IMR-90 (cell line): Measurements from ENCODE around the gene POLA2. TPM values are rescaled to one million over a fixed set of nuclear protein-coding genes. Genes with fewer than 3 reads are reported as not detected.
A peak's percentile ranks its signal among the peaks of the same experiment; 100 is the strongest.

Experiments used
- ATAC-seq: fragments of 200-7000 bp; cut with Tn5 transposase; 2 replicates; pipeline ENCODE4 v1.9.1; 2020; ENCODE audit warnings: low read depth, mild to moderate bottlenecking, moderate library complexity
- BruUV-seq: library from RNA; stranded (reverse); fragments of 400-500 nt; replicated peaks from 2 replicates; lab custom pipeline; 2021; lab: Mats Ljungman, UMichigan
- CTCF ChIA-PET: fragments of 300-600 bp; formaldehyde crosslinking; extraction: SDS; loops from one replicate; lab custom pipeline; 2021; ENCODE audit warnings: antibody characterized with exemption; lab: Yijun Ruan, JAX
- POLR2A ChIA-PET: fragments of 300-600 bp; sonication (Branson Sonifier 250); formaldehyde crosslinking; loops from one replicate; lab custom pipeline; 2022; ENCODE audit warnings: antibody characterized with exemption; ENCODE audit not compliant: unreplicated experiment; lab: Charles Lee
- DNase-seq: peaks from one replicate; pipeline ENCODE4 v3.0.0; 2013
- H2AFZ ChIP-seq: replicated peaks from 2 replicates; pipeline ENCODE3; 2013; ENCODE audit warnings: low read length, mild to moderate bottlenecking; ENCODE audit not compliant: poor library complexity
- H2AK5ac ChIP-seq: 2 replicates; pipeline ENCODE4 v1.6.1; 2013; ENCODE audit warnings: low read depth, low read length, inconsistent platforms
- H2AK9ac ChIP-seq: replicated peaks from 2 replicates; pipeline ENCODE3; 2013; ENCODE audit warnings: mild to moderate bottlenecking, low read depth, low read length, moderate library complexity; ENCODE audit not compliant: poor library complexity
- H2BK120ac ChIP-seq: 2 replicates; pipeline ENCODE4 v1.6.1; 2013; ENCODE audit warnings: low read depth, low read length, inconsistent platforms
- H2BK15ac ChIP-seq: 3 replicates; pipeline ENCODE4 v1.6.1; 2013; ENCODE audit warnings: low read depth, low read length, inconsistent platforms
- H2BK20ac ChIP-seq: 2 replicates; pipeline ENCODE4 v1.6.1; 2013; ENCODE audit warnings: low read depth, mild to moderate bottlenecking, inconsistent platforms, low read length, moderate library complexity
- H2BK5ac ChIP-seq: 2 replicates; pipeline ENCODE4 v1.6.1; 2013; ENCODE audit warnings: mild to moderate bottlenecking, low read depth, low read length, inconsistent platforms; ENCODE audit not compliant: poor library complexity, severe bottlenecking
- H3K14ac ChIP-seq: replicated peaks from 2 replicates; pipeline ENCODE4 v1.6.1; 2013; ENCODE audit warnings: low read depth, low read length, inconsistent platforms
- H3K18ac ChIP-seq: 2 replicates; pipeline ENCODE4 v1.6.1; 2013; ENCODE audit warnings: low read depth, low read length, control low read depth
- H3K23ac ChIP-seq: 2 replicates; pipeline ENCODE4 v1.6.1; 2013; ENCODE audit warnings: low read depth, low read length, inconsistent platforms
- H3K27ac ChIP-seq: 2 replicates; pipeline ENCODE4 v1.5.1; 2013; ENCODE audit warnings: mild to moderate bottlenecking, control low read depth, low read length; ENCODE audit not compliant: insufficient read depth
- H3K27me3 ChIP-seq: 2 replicates; pipeline ENCODE4 v1.6.1; 2013; ENCODE audit warnings: low read length; ENCODE audit not compliant: control insufficient read depth, insufficient read depth
- H3K36me3 ChIP-seq: 2 replicates; pipeline ENCODE4 v1.6.1; 2013; ENCODE audit warnings: low read length, mixed read lengths; ENCODE audit not compliant: control insufficient read depth, insufficient read depth
- H3K4ac ChIP-seq: 2 replicates; pipeline ENCODE4 v1.6.1; 2013; ENCODE audit warnings: low read depth, low read length, inconsistent platforms
- H3K4me1 ChIP-seq: 2 replicates; pipeline ENCODE4 v1.6.1; 2013; ENCODE audit warnings: low read length, mixed read lengths; ENCODE audit not compliant: control insufficient read depth, insufficient read depth
- H3K4me2 ChIP-seq: 2 replicates; pipeline ENCODE4 v1.6.1; 2013; ENCODE audit warnings: low read depth, mild to moderate bottlenecking, control low read depth, low read length, moderate library complexity
- H3K4me3 ChIP-seq: 2 replicates; pipeline ENCODE4 v1.5.1; 2013; ENCODE audit warnings: low read depth, mild to moderate bottlenecking, control low read depth, low read length, moderate library complexity; ENCODE audit not compliant: insufficient read depth
- H3K56ac ChIP-seq: 2 replicates; pipeline ENCODE4 v1.6.1; 2013; ENCODE audit warnings: low read length, inconsistent platforms; ENCODE audit not compliant: insufficient read depth; ENCODE audit errors: extremely low read depth
- H3K79me1 ChIP-seq, 2 experiments: 2 replicates each; pipeline ENCODE4 v1.6.1; 2013; ENCODE audit warnings: low read length in 2 of 2, inconsistent platforms in 1 of 2, low read depth in 1 of 2
- H3K9ac ChIP-seq: 2 replicates; pipeline ENCODE4 v1.6.1; 2013; ENCODE audit warnings: low read depth, low read length, control low read depth
- H3K9me1 ChIP-seq: 2 replicates; pipeline ENCODE4 v1.6.1; 2013; ENCODE audit warnings: low read length, inconsistent platforms; ENCODE audit not compliant: insufficient read depth
- H3K9me3 ChIP-seq: 2 replicates; pipeline ENCODE4 v1.6.1; 2013; ENCODE audit warnings: low read length; ENCODE audit not compliant: control insufficient read depth, insufficient read depth
- H4K20me1 ChIP-seq: 2 replicates; pipeline ENCODE4 v1.6.1; 2013; ENCODE audit warnings: low read length, inconsistent platforms; ENCODE audit not compliant: insufficient read depth
- H4K5ac ChIP-seq: 2 replicates; pipeline ENCODE4 v1.6.1; 2013; ENCODE audit warnings: mild to moderate bottlenecking, low read depth, low read length, control low read depth
- H4K8ac ChIP-seq, 2 experiments: 2 replicates each; pipeline ENCODE4 v1.6.1; 2013; ENCODE audit warnings: low read depth in 2 of 2, low read length in 2 of 2, control low read depth in 1 of 2, inconsistent platforms in 1 of 2
- H4K91ac ChIP-seq: 2 replicates; pipeline ENCODE4 v1.6.1; 2013; ENCODE audit warnings: low read depth, low read length, inconsistent platforms; ENCODE audit not compliant: insufficient read depth
- BHLHE40 ChIP-seq: fragments of 150-350 bp; IDR thresholded peaks from 2 replicates; pipeline ENCODE4 v1.6.1; 2016; ENCODE audit warnings: mild to moderate bottlenecking, low read depth, low read length
- CEBPB ChIP-seq: IDR thresholded peaks from 2 replicates; pipeline ENCODE4 v1.6.1; 2012; ENCODE audit warnings: low read depth, low read length, improper control_type of control experiment
- CHD1 ChIP-seq: IDR thresholded peaks from 2 replicates; pipeline ENCODE4 v1.6.1; 2012; ENCODE audit warnings: low read depth, low read length, improper control_type of control experiment
- MAFK ChIP-seq: IDR thresholded peaks from 2 replicates; pipeline ENCODE4 v1.6.1; 2012; ENCODE audit warnings: low read depth, low read length, improper control_type of control experiment
- MAZ ChIP-seq: IDR thresholded peaks from 2 replicates; pipeline ENCODE4 v1.6.1; 2012; ENCODE audit warnings: low read depth, mild to moderate bottlenecking, low read length, improper control_type of control experiment, moderate library complexity, borderline replicate concordance
- MXI1 ChIP-seq: IDR thresholded peaks from 2 replicates; pipeline ENCODE4 v1.6.1; 2012; ENCODE audit warnings: low read depth, mild to moderate bottlenecking, low read length, moderate library complexity, borderline replicate concordance
- NFE2L2 ChIP-seq: fragments of 150-350 bp; IDR thresholded peaks from 2 replicates; pipeline ENCODE4 v1.6.1; 2016; ENCODE audit warnings: low read depth, mild to moderate bottlenecking, low read length
- POLR2A ChIP-seq: IDR thresholded peaks from 2 replicates; pipeline ENCODE4 v1.6.1; 2012; ENCODE audit warnings: mild to moderate bottlenecking, low read depth, low read length
- RAD21 ChIP-seq: IDR thresholded peaks from 2 replicates; pipeline ENCODE4 v1.6.1; 2012; ENCODE audit warnings: low read length, improper control_type of control experiment
- RFX5 ChIP-seq: IDR thresholded peaks from 2 replicates; pipeline ENCODE4 v1.8.0; 2012; ENCODE audit warnings: low read depth, mild to moderate bottlenecking, low read length, moderate library complexity
- SMC3 ChIP-seq: fragments of 150-350 bp; IDR thresholded peaks from 2 replicates; pipeline ENCODE4 v1.6.1; 2016; ENCODE audit warnings: low read depth, mild to moderate bottlenecking, antibody characterized with exemption, low read length, moderate library complexity
- WGBS, 2 experiments: methylation state at CpG; one replicate each; pipeline versions ENCODE4 v1.1.5 to v1.1.7; 2013; ENCODE audit warnings: missing lambda C conversion rate in 2 of 2; ENCODE audit not compliant: insufficient read length in 1 of 2; ENCODE audit errors: extremely low coverage in 2 of 2; 5-methylcytosine and 5-hydroxymethylcytosine counted together
- dilution Hi-C: fragments of 300-500 bp; cut with HindIII; formaldehyde crosslinking; loops from one replicate; pipeline ENCODE4 v1.14.3; 2018; ENCODE audit warnings: low sequenced_read_pairs; ENCODE audit not compliant: unreplicated experiment
- in situ Hi-C: fragments of 300-500 bp; cut with MboI; formaldehyde crosslinking; loops from 3 replicates; pipeline ENCODE4 v1.14.3; 2019; ENCODE audit warnings: low sequenced_read_pairs, inconsistent platforms, mixed read lengths
- intact Hi-C: fragments of 100-400 bp; cut with micrococcal nuclease; formaldehyde crosslinking; loops from 2 replicates; pipeline ENCODE4 v1.10.0; 2022
- polyA plus RNA-seq, 3 experiments: library from polyadenylated mRNA; depleted of rRNA; stranded (reverse); fragments of >200 nt; gene quantifications; 2 replicates each; pipeline ENCODE4 v1.2.3, GENCODE V29; 2012; ENCODE audit warnings: low replicate concordance in 1 of 3
- total RNA-seq: library from RNA; depleted of rRNA; stranded (reverse); fragments of >200 nt; gene quantifications from 2 replicates; pipeline ENCODE4 v1.2.3, GENCODE V29; 2012

POLA2 gene
- total and polyA plus RNA-seq, 2 of the 4 experiments (the other 2 are of a cell fraction) = 14.2 to 17.3 TPM

GRCh38 chr11:65314501-65315203 lies 52.9 kb downstream of the POLA2 start, which contains the start of gene CDC42EP2:
Gene CDC42EP2, plus strand, starts transcription at chr11:65314866. Its CDS starts 6,033 bp downstream, at chr11:65320899.
- H3K36me3 ChIP-seq = peaks cover 2% of the 10 kb centered on the region; the same call in 1 of the 2 replicates
- no peaks in the 10 kb centered on the region for H3K9me3 ChIP-seq
- peaks cover 5 to 61% of the 10 kb centered on the region in 2 experiments; a peak in 2 of 4 replicates for H3K79me1 ChIP-seq
- H3K27ac ChIP-seq = peak within 1 kb of the TSS; percentile 91
- H3K56ac ChIP-seq = peak within 1 kb of the TSS; percentile 68
- H4K20me1 ChIP-seq = peaks cover 41% of the 10 kb centered on the region
- H3K23ac ChIP-seq = peak within 1 kb of the TSS; percentile 63; the same call in 1 of the 2 replicates
- POLR2A ChIA-PET = interaction anchor here (1.0 kb wide), 1 partner anchor 22 kb away, joined by 4 read pairs; no protein-coding TSS in a partner anchor
- H2AK9ac ChIP-seq = peak within 1 kb of the TSS; percentile 96
- intact Hi-C loops = loop anchor here (1.0 kb wide), 1 partner anchor 39 kb away; no protein-coding TSS in a partner anchor
- TF ChIP-seq POLR2A (peak; percentile 95), BHLHE40 (no peak), MAFK (no peak), CEBPB (no peak), SMC3 (no peak), MXI1 (peak; percentile 22; the same call in 1 of the 2 replicates), NFE2L2 (no peak), CHD1 (no peak), RFX5 (no peak), MAZ (0 out of 2 replicates have a peak, but pooled peaks have one; percentile 7), RAD21 (no peak)
- H4K8ac ChIP-seq = peak within 1 kb of the TSS; percentile 47 to 59; a peak in 2 of 4 replicates
- WGBS, 2 experiments = 0% methylated on average over 29 of the region's 74 CpGs; no CpG with 5 or more reads in 1 of the 2 experiments
- H2BK20ac ChIP-seq = no peak within 1 kb of the TSS; the same call in 1 of the 2 replicates
- H3K27me3 ChIP-seq = no peaks in the 10 kb centered on the region
- H2AFZ ChIP-seq = peak within 1 kb of the TSS; percentile 90
- peak; percentile 80 for DNase-seq
- H4K91ac ChIP-seq = peak within 1 kb of the TSS; percentile 47; the same call in 1 of the 2 replicates
- peak within 1 kb of the TSS; percentile 67 for H2BK5ac ChIP-seq
- no TSS peak for BruUV-seq
- H3K4me3 ChIP-seq = peak within 1 kb of the TSS; percentile 96
- peak within 1 kb of the TSS; percentile 55; the same call in 1 of the 2 replicates for H3K18ac ChIP-seq
- H3K9me1 ChIP-seq = peaks cover 8% of the 10 kb centered on the region
- H2BK15ac ChIP-seq = peak within 1 kb of the TSS; percentile 45; the same call in 1 of the 3 replicates
- in situ Hi-C loops = loop anchor here (5.0 kb wide), 1 partner anchor 37 kb away; no protein-coding TSS in a partner anchor
- ATAC-seq = peak; percentile 89
- H2AK5ac ChIP-seq = peak within 1 kb of the TSS; percentile 82
- dilution Hi-C loops = no loop called here
- H3K4me2 ChIP-seq = peak within 1 kb of the TSS; percentile 97
- peak within 1 kb of the TSS; percentile 90 for H3K9ac ChIP-seq
- CTCF ChIA-PET = interaction anchor here (0.6 to 4.5 kb wide), 16 partner anchors 9 to 89 kb away, joined by 3 to 66 read pairs (median 6); partner anchors contain the start of gene DPF2
- peaks cover 27% of the 10 kb centered on the region for H3K4me1 ChIP-seq
- peak within 1 kb of the TSS; percentile 77 for H3K14ac ChIP-seq
- peak within 1 kb of the TSS; percentile 28; the same call in 1 of the 2 replicates for H4K5ac ChIP-seq
- peak within 1 kb of the TSS; percentile 79 for H3K4ac ChIP-seq
- peak within 1 kb of the TSS; percentile 29 for H2BK120ac ChIP-seq
